Spleen (tissue), 11 donors: Measurements from ENCODE around the gene PHAX. TPM values are rescaled to one million over a fixed set of nuclear protein-coding genes. Genes with fewer than 3 reads are reported as not detected.

Experiments used
- DNase-seq: peaks from one replicate; pipeline ENCODE4 v3.0.0-alpha.2; 2020
- H3K27ac ChIP-seq, 8 donors: fragments of 200-600 bp; sonication (generic) in 7 of 8; 1 replicate in 4 of 8; 2 replicates in 4 of 8; pipeline versions ENCODE4 v1.5.0 to v1.8.0; 2016 to 2021; ENCODE audit warnings: inconsistent platforms in 4 of 8, mild to moderate bottlenecking in 4 of 8, moderate library complexity in 1 of 8
- H3K27me3 ChIP-seq, 7 donors: fragments of 200-600 bp; sonication (generic) in 6 of 7; replicated peaks in 1 of 7; 1 replicate in 4 of 7; 2 replicates in 3 of 7; pipeline versions ENCODE4 v1.5.0 to v1.8.0; 2016 to 2021; ENCODE audit warnings: inconsistent platforms in 3 of 7, mild to moderate bottlenecking in 1 of 7
- H3K36me3 ChIP-seq, 6 donors: fragments of 200-600 bp; sonication (generic) in 5 of 6; 1 replicate in 4 of 6; 2 replicates in 2 of 6; pipeline versions ENCODE4 v1.5.0 to v1.8.0; 2016 to 2021; ENCODE audit warnings: inconsistent platforms in 2 of 6
- H3K4me1 ChIP-seq, 6 donors: fragments of 200-600 bp; sonication (generic) in 5 of 6; 1 replicate in 3 of 6; 2 replicates in 3 of 6; pipeline versions ENCODE4 v1.5.0 to v1.8.0; 2016 to 2021; ENCODE audit warnings: inconsistent platforms in 3 of 6
- H3K4me3 ChIP-seq, 8 donors: fragments of 200-600 bp; sonication (generic) in 7 of 8; 1 replicate in 4 of 8; 2 replicates in 4 of 8; pipeline versions ENCODE4 v1.5.0 to v1.8.0; 2016 to 2021; ENCODE audit warnings: inconsistent platforms in 4 of 8, mild to moderate bottlenecking in 4 of 8, moderate library complexity in 2 of 8
- H3K9me3 ChIP-seq, 8 donors: fragments of 200-600 bp; sonication (generic) in 7 of 8; 1 replicate in 4 of 8; 2 replicates in 4 of 8; pipeline versions ENCODE4 v1.5.0 to v1.8.0; 2016 to 2021; ENCODE audit warnings: inconsistent platforms in 4 of 8
- POLR2A ChIP-seq, 3 donors: fragments of 450-650 bp; IDR thresholded peaks; one replicate each; pipeline ENCODE4 v1.5.1; 2017; ENCODE audit warnings: antibody characterized with exemption in 3 of 3, mild to moderate bottlenecking in 1 of 3
- POLR2AphosphoS5 ChIP-seq, 3 donors: sonication (generic); formaldehyde crosslinking; IDR thresholded peaks; one replicate each; pipeline ENCODE4 v1.5.1; 2017; ENCODE audit warnings: antibody characterized with exemption in 3 of 3
- WGBS, 5 donors: extraction: QIAGEN DNeasy Blood & Tissue Kit in 3 of 5; methylation state at CpG; one replicate each; pipeline versions ENCODE4 v1.1.5 to v1.1.7; 2013 to 2018; 5-methylcytosine and 5-hydroxymethylcytosine counted together
- intact Hi-C: fragments of 100-400 bp; cut with DNase I; formaldehyde crosslinking; loops from one replicate; pipeline ENCODE4 v1.15.0; 2023; ENCODE audit warnings: low total_unique reads
- polyA plus RNA-seq, 3 donors: library from polyadenylated mRNA; stranded (reverse); fragments of 200-250 nt; gene quantifications; one replicate each; pipeline ENCODE4 v1.2.1, GENCODE V29; 2013
- total RNA-seq, 7 donors: library from RNA; depleted of rRNA in 3 of 7; stranded (reverse); fragments of >200 nt in 3 of 7; fragmentation: NEBNext Ultra II Directional in 4 of 7; extraction: Animal tissue kit (Norgen Biotek cat#: 25700) in 4 of 7; gene quantifications; one replicate each; pipeline versions ENCODE4 v1.1.0 to v1.2.1, GENCODE V29; 2016 to 2021
- TF ChIP-seq, protein P1 (sequence below), 11 experiments: fragments of 200-600 bp in 7 of 11; fragments of 450-650 bp in 4 of 11; sonication (generic) in 4 of 11; IDR thresholded peaks in 8 of 11; conservative IDR thresholded peaks in 3 of 11; 1 replicate in 7 of 11; 2 replicates in 4 of 11; pipeline versions ENCODE4 v1.4.0 to v1.8.0; 2016 to 2021; ENCODE audit warnings: antibody characterized with exemption in 11 of 11, inconsistent platforms in 4 of 11, mild to moderate bottlenecking in 1 of 11
- donor health status: healthy with polysubstance abuse.
- donor health status: DM: no; HTN: no; CAD: no; lungs with moderate emphysema.
- donor health status: DM: no; HTN: no; CAD: no.
- donor health status: Bipolar disorder and iron deficiency.
- donor health status: healthy.
- donor health status: DM: no; HTN: no; CAD: no.
- donor health status: DM: yes; HTN: yes; CAD: no.

The PHAX gene
- total and polyA plus RNA-seq, 10 donors: 9.8 to 44.5 (median 25.8) TPM

DNA sequence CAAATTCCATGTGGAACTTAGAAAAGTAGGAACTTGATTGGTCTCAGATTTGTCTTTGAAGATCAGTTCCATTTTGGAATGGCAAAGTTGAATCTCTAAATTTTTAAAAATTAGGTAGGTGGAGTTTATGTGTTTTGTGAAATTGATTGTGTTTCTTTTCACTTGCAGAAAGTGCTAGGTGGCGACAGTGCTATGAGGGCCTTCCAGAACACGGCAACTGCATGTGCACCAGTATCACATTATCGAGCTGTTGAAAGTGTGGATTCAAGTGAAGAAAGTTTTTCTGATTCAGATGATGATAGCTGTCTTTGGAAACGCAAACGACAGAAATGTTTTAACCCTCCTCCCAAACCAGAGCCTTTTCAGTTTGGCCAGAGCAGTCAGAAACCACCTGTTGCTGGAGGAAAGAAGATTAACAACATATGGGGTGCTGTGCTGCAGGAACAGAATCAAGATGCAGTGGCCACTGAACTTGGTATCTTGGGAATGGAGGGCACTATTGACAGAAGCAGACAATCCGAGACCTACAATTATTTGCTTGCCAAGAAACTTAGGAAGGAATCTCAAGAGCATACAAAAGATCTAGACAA lies 2.8 kb downstream of the PHAX start:
- intact Hi-C loops: no loop called here
- Histone ChIP-seq H3K36me3 (peaks cover 0 to 53% (median 37%) of the 10 kb centered on the region in 6 donors), H3K27me3 (no peaks in the 10 kb centered on the region), H3K9me3 (peaks cover 0 to 5% (median 0%) of the 10 kb centered on the region in 8 donors), H3K4me1 (peaks cover 28 to 75% (median 58%) of the 10 kb centered on the region in 6 donors), H3K27ac (no peak overlapping the region), H3K4me3 (no peak overlapping the region)
- TF ChIP-seq, protein P1, sequence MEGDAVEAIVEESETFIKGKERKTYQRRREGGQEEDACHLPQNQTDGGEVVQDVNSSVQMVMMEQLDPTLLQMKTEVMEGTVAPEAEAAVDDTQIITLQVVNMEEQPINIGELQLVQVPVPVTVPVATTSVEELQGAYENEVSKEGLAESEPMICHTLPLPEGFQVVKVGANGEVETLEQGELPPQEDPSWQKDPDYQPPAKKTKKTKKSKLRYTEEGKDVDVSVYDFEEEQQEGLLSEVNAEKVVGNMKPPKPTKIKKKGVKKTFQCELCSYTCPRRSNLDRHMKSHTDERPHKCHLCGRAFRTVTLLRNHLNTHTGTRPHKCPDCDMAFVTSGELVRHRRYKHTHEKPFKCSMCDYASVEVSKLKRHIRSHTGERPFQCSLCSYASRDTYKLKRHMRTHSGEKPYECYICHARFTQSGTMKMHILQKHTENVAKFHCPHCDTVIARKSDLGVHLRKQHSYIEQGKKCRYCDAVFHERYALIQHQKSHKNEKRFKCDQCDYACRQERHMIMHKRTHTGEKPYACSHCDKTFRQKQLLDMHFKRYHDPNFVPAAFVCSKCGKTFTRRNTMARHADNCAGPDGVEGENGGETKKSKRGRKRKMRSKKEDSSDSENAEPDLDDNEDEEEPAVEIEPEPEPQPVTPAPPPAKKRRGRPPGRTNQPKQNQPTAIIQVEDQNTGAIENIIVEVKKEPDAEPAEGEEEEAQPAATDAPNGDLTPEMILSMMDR (IDR thresholded peaks at IDR 0.05 in 8 of 11, conservative IDR thresholded peaks at IDR 0.05 in 3 of 11): no peak
- TF ChIP-seq POLR2AphosphoS5 (IDR thresholded peaks at IDR 0.05) (no peak), POLR2A (IDR thresholded peaks at IDR 0.05) (no peak)
- no peak for DNase-seq
- 81 to 92% (median 88%) methylated on average over 6 of the region's 6 CpGs for WGBS, 5 donors

DNA sequence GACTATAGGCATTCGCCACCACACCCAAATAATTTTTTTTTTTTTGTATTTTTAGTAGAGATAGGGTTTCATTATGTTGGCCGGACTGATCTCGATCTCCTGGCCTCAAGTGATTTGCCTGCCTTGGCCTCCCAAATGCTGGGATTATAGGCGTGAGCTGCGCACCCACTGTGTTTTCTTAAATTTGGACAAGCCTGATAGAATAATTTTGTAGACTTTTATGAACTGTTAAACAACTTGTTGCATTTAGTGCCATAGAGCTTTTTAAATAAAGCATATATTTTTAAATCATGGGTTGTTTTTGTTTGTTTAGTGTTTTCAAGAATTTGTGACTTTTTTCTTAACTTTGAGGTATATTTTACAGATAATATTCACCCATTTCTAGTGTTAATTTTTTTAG lies 4.8 kb downstream of the PHAX start:
- intact Hi-C loops: no loop called here
- 93 to 96% (median 94%) methylated on average over 5 of the region's 5 CpGs for WGBS, 5 donors
- Histone ChIP-seq H3K36me3 (peaks cover 0 to 74% (median 54%) of the 10 kb centered on the region in 6 donors), H3K4me1 (peaks cover 28 to 74% (median 58%) of the 10 kb centered on the region in 6 donors), H3K27me3 (no peaks in the 10 kb centered on the region), H3K9me3 (no peaks in the 10 kb centered on the region), H3K27ac (no peak overlapping the region), H3K4me3 (no peak overlapping the region)
- TF ChIP-seq, protein P1 (IDR thresholded peaks at IDR 0.05 in 8 of 11, conservative IDR thresholded peaks at IDR 0.05 in 3 of 11): no peak
- TF ChIP-seq POLR2A (IDR thresholded peaks at IDR 0.05) (no peak), POLR2AphosphoS5 (IDR thresholded peaks at IDR 0.05) (no peak)
- no peak for DNase-seq

DNA sequence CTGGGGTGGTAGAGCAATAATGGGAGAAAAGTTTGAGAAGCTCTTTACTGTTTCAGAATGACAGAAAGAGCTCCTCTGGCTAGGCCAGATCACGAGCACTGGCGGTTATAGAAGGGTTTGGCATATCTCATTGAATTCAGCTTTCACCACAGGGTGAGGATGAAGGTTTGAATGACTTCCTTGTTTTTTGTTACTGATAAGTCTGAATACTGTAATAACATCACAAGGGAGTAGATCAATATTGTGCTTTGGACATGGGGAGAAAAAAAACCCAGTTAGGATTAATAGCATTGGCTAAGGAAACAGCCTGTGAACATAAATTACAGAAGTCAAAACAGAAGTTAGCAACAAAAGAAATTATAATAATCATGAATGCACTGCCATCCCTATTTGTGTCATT lies 9.4 kb downstream of the PHAX start:
- Histone ChIP-seq H3K27me3 (no peaks in the 10 kb centered on the region), H3K9me3 (no peaks in the 10 kb centered on the region), H3K36me3 (peaks cover 0 to 100% (median 45%) of the 10 kb centered on the region in 6 donors), H3K4me3 (no peak overlapping the region), H3K4me1 (peaks cover 14 to 41% (median 30%) of the 10 kb centered on the region in 6 donors), H3K27ac (no peak overlapping the region)
- intact Hi-C loops: no loop called here
- WGBS, 5 donors: 73 to 90% (median 84%) methylated on average over 2 of the region's 2 CpGs
- no peak for DNase-seq
- TF ChIP-seq POLR2AphosphoS5 (IDR thresholded peaks at IDR 0.05) (no peak), POLR2A (IDR thresholded peaks at IDR 0.05) (no peak)
- TF ChIP-seq, protein P1 (IDR thresholded peaks at IDR 0.05 in 8 of 11, conservative IDR thresholded peaks at IDR 0.05 in 3 of 11): no peak

DNA sequence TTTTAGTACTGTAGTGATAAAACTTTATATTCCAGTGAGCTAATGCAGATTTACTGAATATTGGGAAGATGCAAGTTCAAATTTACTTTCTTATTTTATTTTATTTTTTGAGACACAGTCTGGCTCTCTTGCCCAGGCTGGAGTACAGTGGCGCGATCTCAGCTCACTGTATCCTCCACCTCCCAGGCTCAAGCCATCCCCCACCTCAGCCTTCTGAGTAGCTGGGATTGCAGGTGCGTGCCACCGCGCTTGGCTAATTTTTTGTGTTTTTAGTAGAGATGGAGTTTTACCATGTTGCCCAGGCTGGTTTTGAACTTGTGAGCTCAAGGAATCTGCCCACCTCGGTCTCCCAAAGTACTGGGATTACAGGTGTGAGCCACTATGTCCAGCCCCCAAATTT lies 9.9 kb downstream of the PHAX start:
- DNase-seq: no peak
- no peaks in the 10 kb centered on the region for H3K9me3 ChIP-seq
- H3K27me3 ChIP-seq: no peaks in the 10 kb centered on the region
- intact Hi-C loops: no loop called here
- no peak overlapping the region for H3K4me3 ChIP-seq
- peaks cover 0 to 100% (median 41%) of the 10 kb centered on the region in 6 donors for H3K36me3 ChIP-seq
- TF ChIP-seq POLR2A (IDR thresholded peaks at IDR 0.05) (no peak), POLR2AphosphoS5 (IDR thresholded peaks at IDR 0.05) (no peak)
- TF ChIP-seq, protein P1 (IDR thresholded peaks at IDR 0.05 in 8 of 11, conservative IDR thresholded peaks at IDR 0.05 in 3 of 11): no peak
- H3K4me1 ChIP-seq: peaks cover 10 to 39% (median 25%) of the 10 kb centered on the region in 6 donors
- H3K27ac ChIP-seq: no peak overlapping the region
- WGBS, 5 donors: 93 to 99% (median 97%) methylated on average over 6 of the region's 6 CpGs
